ENCODE measurements around the gene CPN2.

Gene CPN2

DNA sequence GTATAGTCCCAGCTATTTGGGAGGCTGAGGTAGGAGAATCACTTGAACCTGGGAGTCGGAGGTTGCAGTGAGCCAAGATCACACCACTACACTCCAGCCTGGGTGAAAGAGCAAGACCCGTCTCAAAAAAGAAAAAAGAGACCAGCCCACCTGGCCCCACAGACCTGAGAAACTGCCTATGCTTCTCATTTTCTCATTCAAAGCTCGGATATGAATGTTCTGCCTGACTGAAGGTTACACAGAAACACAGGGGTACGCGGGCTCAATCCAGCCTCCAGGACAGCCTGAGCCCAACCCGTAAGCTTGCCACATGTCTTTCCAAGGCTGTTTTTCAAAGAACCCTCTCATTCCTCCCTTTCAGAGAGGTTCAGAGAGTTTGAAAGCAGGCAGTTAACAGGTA lies 28.1 kb upstream of the CPN2 start:
- ChIA-PET POLR2A (no interaction called here), CTCF (interaction anchor here (1.4 to 2.5 kb wide), 3 partner anchors 10 to 34 kb away, joined by 3 to 16 read pairs (median 7); no protein-coding TSS in a partner anchor)
- H3K4me3 ChIP-seq (ENCODE audit: low read depth, low read length), result no peak overlapping the region
- TF ChIP-seq, protein P1, sequence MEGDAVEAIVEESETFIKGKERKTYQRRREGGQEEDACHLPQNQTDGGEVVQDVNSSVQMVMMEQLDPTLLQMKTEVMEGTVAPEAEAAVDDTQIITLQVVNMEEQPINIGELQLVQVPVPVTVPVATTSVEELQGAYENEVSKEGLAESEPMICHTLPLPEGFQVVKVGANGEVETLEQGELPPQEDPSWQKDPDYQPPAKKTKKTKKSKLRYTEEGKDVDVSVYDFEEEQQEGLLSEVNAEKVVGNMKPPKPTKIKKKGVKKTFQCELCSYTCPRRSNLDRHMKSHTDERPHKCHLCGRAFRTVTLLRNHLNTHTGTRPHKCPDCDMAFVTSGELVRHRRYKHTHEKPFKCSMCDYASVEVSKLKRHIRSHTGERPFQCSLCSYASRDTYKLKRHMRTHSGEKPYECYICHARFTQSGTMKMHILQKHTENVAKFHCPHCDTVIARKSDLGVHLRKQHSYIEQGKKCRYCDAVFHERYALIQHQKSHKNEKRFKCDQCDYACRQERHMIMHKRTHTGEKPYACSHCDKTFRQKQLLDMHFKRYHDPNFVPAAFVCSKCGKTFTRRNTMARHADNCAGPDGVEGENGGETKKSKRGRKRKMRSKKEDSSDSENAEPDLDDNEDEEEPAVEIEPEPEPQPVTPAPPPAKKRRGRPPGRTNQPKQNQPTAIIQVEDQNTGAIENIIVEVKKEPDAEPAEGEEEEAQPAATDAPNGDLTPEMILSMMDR (IDR thresholded peaks at IDR 0.05; ENCODE audit: insufficient read depth, low read length, missing control alignments), result no peak
- DNase-seq (ENCODE audit: low read depth, low spot score), result no peak

DNA sequence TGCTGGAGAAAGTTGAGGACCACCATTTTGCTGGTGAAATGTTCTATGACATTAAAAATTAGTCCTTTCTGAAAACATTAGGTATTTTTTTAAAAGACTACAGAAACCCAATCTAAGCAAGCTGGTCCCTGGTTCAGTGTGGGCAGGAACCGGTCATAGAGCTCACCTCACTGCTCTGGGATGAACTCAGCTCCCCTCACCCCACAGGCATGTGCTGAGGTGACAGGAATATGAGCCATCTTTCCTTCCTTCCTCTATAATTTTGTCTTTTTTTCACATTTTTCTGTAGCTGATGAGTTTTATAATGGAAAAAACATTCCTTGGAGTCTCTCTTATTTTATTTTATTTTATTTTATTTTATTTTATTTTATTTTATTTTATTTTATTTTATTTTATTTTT lies 26.6 kb upstream of the CPN2 start:
- no peak for DNase-seq (ENCODE audit: low read depth, low spot score)
- H3K4me3 ChIP-seq (ENCODE audit: low read depth, low read length), result no peak overlapping the region
- TF ChIP-seq, protein P1 (IDR thresholded peaks at IDR 0.05; ENCODE audit: insufficient read depth, low read length, missing control alignments), result no peak
- POLR2A ChIA-PET, result no interaction called here
- CTCF ChIA-PET, result interaction anchor here (0.8 to 2.5 kb wide), 3 partner anchors 12 to 33 kb away, joined by 3 to 16 read pairs (median 3); no protein-coding TSS in a partner anchor

DNA sequence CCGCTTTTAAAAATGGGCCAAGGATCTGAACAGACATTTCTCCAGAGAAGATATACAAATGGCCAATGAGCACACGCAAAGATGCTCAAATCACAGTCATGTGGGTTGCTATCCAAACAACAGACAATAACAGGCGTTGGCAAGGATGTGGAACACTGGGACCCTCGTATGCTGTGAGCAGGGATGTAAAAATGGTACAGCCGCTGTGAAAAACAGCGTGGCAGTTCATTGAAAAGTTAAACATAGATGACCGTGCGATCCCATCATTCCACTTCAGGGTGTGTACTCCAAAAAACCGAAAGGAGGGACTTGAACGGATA lies 25.1 kb upstream of the CPN2 start:
- CTCF ChIA-PET, result no interaction called here
- TF ChIP-seq, protein P1 (IDR thresholded peaks at IDR 0.05; ENCODE audit: insufficient read depth, low read length, missing control alignments), result no peak
- no peak for DNase-seq (ENCODE audit: low read depth, low spot score)
- no peak overlapping the region for H3K4me3 ChIP-seq (ENCODE audit: low read depth, low read length)
- POLR2A ChIA-PET, result no interaction called here

DNA sequence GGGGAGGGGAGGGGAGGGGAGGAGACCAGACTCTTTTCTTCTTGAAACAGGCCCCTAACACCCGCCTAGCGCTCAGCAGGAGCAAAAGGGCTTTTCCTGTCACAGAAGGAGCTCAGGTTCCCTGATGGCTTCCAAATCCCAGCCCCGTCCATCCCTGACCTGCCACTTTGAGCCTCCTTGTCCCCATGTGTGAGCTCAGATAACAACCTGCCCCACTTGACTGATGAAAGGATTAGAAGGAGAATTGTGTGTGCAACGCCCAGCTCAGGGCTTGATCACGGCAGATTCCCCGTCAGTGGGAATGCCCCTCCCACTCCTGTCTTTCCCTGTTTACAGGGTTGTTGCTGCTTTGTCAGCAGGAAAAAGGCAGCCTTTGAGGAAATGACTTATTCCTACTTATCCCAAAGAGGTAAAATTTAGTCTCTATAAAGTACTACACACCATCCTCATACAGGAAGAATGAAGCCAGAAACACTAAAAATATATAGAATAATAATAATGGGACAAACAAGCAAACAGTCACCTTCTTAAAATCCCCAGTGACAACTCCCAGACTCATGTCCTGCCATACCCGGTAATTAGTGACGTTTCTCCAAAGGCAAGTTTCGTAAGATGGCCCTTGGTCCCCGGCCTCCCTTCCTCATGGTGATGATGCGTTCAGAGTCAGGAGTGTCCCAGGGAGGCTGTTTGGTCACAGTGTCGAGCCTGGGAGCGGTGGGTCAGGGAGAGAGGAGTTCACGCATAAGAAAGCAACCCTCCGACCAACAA lies 24.5 kb upstream of the CPN2 start:
- H3K4me3 ChIP-seq (ENCODE audit: low read depth, low read length), result no peak overlapping the region
- ChIA-PET CTCF (interaction anchor here (1.4 kb wide), 2 partner anchors 10 to 33 kb away, joined by 3 to 8 read pairs; no protein-coding TSS in a partner anchor), POLR2A (no interaction called here)
- TF ChIP-seq, protein P1 (IDR thresholded peaks at IDR 0.05; ENCODE audit: insufficient read depth, low read length, missing control alignments), result no peak
- DNase-seq (ENCODE audit: low read depth, low spot score), result no peak

DNA sequence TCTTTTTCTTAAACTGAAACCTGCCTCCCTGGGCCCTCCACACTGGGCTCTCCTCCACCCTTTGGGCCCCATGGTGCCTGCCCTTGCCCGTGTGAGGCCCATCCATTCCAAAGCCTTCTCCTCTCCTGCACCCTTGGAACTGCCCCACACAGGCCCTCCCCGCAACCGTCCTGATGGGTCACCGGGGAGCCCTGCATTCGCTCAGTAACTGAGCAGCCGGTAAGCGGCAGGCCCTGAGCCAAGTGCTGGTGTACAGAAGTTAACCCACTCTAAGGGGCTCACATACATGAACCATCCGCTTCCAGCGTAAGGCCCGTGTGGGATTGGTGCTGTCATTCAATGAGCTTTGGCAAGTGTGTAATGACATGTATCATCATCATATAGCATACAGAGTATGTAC lies 23.8 kb upstream of the CPN2 start:
- POLR2A ChIA-PET, result no interaction called here
- no peak for DNase-seq (ENCODE audit: low read depth, low spot score)
- TF ChIP-seq, protein P1 (IDR thresholded peaks at IDR 0.05; ENCODE audit: insufficient read depth, low read length, missing control alignments), result no peak
- no peak overlapping the region for H3K4me3 ChIP-seq (ENCODE audit: low read depth, low read length)
- CTCF ChIA-PET, result interaction anchor here (1.4 kb wide), 2 partner anchors 11 to 32 kb away, joined by 3 to 8 read pairs; no protein-coding TSS in a partner anchor

DNA sequence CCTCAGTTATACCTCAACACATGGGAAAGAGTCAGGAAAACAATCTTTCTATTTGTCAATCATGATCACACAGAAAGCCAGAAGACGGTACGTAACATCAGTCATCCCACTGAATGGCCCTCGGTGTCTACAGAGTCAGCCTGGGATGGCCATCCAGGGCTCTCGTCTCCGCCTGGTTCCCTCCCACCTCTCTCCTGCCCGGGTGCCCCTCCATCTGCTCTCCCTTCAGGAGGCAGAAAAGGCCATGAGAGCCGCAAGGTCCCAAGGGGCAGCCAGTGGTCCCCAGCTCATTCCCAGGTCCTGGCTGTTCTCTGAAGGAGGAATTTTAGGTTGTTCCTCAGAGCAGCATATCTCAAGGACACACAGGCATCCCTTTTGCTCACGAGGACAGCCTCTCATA lies 22.8 kb upstream of the CPN2 start:
- POLR2A ChIA-PET, result no interaction called here
- no peak overlapping the region for H3K4me3 ChIP-seq (ENCODE audit: low read depth, low read length)
- TF ChIP-seq, protein P1 (IDR thresholded peaks at IDR 0.05; ENCODE audit: insufficient read depth, low read length, missing control alignments), result no peak
- CTCF ChIA-PET, result no interaction called here
- no peak for DNase-seq (ENCODE audit: low read depth, low spot score)

Measured in AG04449 (cell line).